HEK293 (cell line): ENCODE results near the gene MYH3.

Experiments
- CTCF ChIA-PET: fragments of 350-600 bp; formaldehyde crosslinking; extraction: SDS; loops from one replicate; lab custom pipeline; 2021; ENCODE audit warnings: antibody characterized with exemption; lab: Yijun Ruan, JAX
- POLR2A ChIA-PET: fragments of 300-600 bp; formaldehyde crosslinking; extraction: SDS; loops from one replicate; lab custom pipeline; 2020; ENCODE audit warnings: antibody characterized with exemption, inconsistent platforms; lab: Yijun Ruan, JAX
- H3K27ac ChIP-seq: fragments of 200-500 bp; sonication (Bioruptor generic); 2 replicates; pipeline ENCODE4 v1.5.1; 2014; ENCODE audit warnings: low read depth, low read length, control low read depth, inconsistent platforms; ENCODE audit errors: extremely low read depth
- H3K36me3 ChIP-seq, 2 experiments: fragments of 200-500 bp in 1 of 2; sonication (Bioruptor generic) in 1 of 2; 1 replicate in 1 of 2; 2 replicates in 1 of 2; pipeline ENCODE4 v1.5.1; 2014 to 2017; ENCODE audit warnings: inconsistent platforms in 2 of 2, low read length in 2 of 2; ENCODE audit not compliant: control insufficient read depth in 2 of 2, insufficient read depth in 1 of 2
- H3K4me1 ChIP-seq: fragments of 200-500 bp; sonication (Bioruptor generic); 2 replicates; pipeline ENCODE4 v1.5.1; 2014; ENCODE audit warnings: mild to moderate bottlenecking, low read length, inconsistent platforms; ENCODE audit not compliant: control insufficient read depth, insufficient read depth
- H3K4me3 ChIP-seq: 2 replicates; pipeline ENCODE4 v1.5.1; 2011; ENCODE audit warnings: low read depth, mild to moderate bottlenecking, control low read depth, low read length, moderate library complexity
- H3K9me3 ChIP-seq: fragments of 200-500 bp; sonication (Bioruptor generic); 2 replicates; pipeline ENCODE4 v1.5.1; 2014; ENCODE audit warnings: low read depth, low read length, inconsistent platforms; ENCODE audit not compliant: control insufficient read depth, insufficient read depth
- BCL11A ChIP-seq: fragments of 450-650 bp; formaldehyde crosslinking; IDR thresholded peaks from 2 replicates; pipeline ENCODE4 v1.5.1; 2016; ENCODE audit warnings: low read depth, missing biosample characterization, missing genetic modification characterization
- GLI4 ChIP-seq: fragments of 450-650 bp; formaldehyde crosslinking; IDR thresholded peaks from 2 replicates; pipeline ENCODE4 v1.5.1; 2016; ENCODE audit warnings: missing biosample characterization, missing genetic modification characterization
- KLF10 ChIP-seq: fragments of 450-650 bp; IDR thresholded peaks from 2 replicates; pipeline ENCODE4 v1.5.1; 2018; ENCODE audit warnings: missing biosample characterization, mild to moderate bottlenecking, missing genetic modification characterization
- KLF8 ChIP-seq: fragments of 450-650 bp; formaldehyde crosslinking; IDR thresholded peaks from 2 replicates; pipeline ENCODE4 v1.5.1; 2016; ENCODE audit warnings: missing biosample characterization, missing genetic modification characterization
- MYNN ChIP-seq: fragments of 450-650 bp; formaldehyde crosslinking; IDR thresholded peaks from 2 replicates; pipeline ENCODE4 v1.5.1; 2016; ENCODE audit warnings: missing biosample characterization, missing genetic modification characterization, borderline replicate concordance
- ZBTB7A ChIP-seq: fragments of 450-650 bp; formaldehyde crosslinking; IDR thresholded peaks from 2 replicates; pipeline ENCODE4 v1.5.1; 2016; ENCODE audit warnings: low read depth, missing biosample characterization, missing genetic modification characterization
- ZFHX2 ChIP-seq: fragments of 450-650 bp; formaldehyde crosslinking; conservative IDR thresholded peaks from 2 replicates; pipeline ENCODE4 v1.5.1; 2016; ENCODE audit warnings: missing biosample characterization, missing genetic modification characterization
- ZNF140 ChIP-seq: fragments of 450-650 bp; formaldehyde crosslinking; IDR thresholded peaks from 2 replicates; pipeline ENCODE4 v1.5.1; 2016; ENCODE audit warnings: missing biosample characterization, missing genetic modification characterization
- ZNF16 ChIP-seq: fragments of 450-650 bp; formaldehyde crosslinking; IDR thresholded peaks from 2 replicates; pipeline ENCODE4 v1.5.1; 2016; ENCODE audit warnings: low read depth, missing biosample characterization, missing genetic modification characterization
- ZNF184 ChIP-seq: fragments of 450-650 bp; IDR thresholded peaks from 2 replicates; pipeline ENCODE4 v1.5.1; 2018; ENCODE audit warnings: missing biosample characterization, mild to moderate bottlenecking, missing genetic modification characterization
- ZNF239 ChIP-seq: fragments of 450-650 bp; formaldehyde crosslinking; IDR thresholded peaks from 2 replicates; pipeline ENCODE4 v1.5.1; 2016; ENCODE audit warnings: missing biosample characterization, missing genetic modification characterization
- ZNF529 ChIP-seq: fragments of 450-650 bp; formaldehyde crosslinking; IDR thresholded peaks from 2 replicates; pipeline ENCODE4 v1.5.1; 2017; ENCODE audit warnings: missing genetic modification characterization, missing biosample characterization; ENCODE audit not compliant: insufficient replicate concordance
- ZNF585B ChIP-seq: fragments of 450-650 bp; formaldehyde crosslinking; IDR thresholded peaks from 2 replicates; pipeline ENCODE4 v1.5.1; 2016; ENCODE audit warnings: missing biosample characterization, missing genetic modification characterization
- ZNF701 ChIP-seq: fragments of 450-650 bp; formaldehyde crosslinking; IDR thresholded peaks from 2 replicates; pipeline ENCODE4 v1.5.1; 2016; ENCODE audit warnings: missing biosample characterization, missing genetic modification characterization
- ZXDB ChIP-seq: fragments of 450-650 bp; formaldehyde crosslinking; IDR thresholded peaks from 2 replicates; pipeline ENCODE4 v1.5.1; 2016; ENCODE audit warnings: missing biosample characterization, missing genetic modification characterization
- TF ChIP-seq, protein P1 (sequence below): fragments of 450-650 bp; formaldehyde crosslinking; IDR thresholded peaks from 2 replicates; pipeline ENCODE4 v1.5.1; 2017; ENCODE audit warnings: missing biosample characterization, missing genetic modification characterization
- TF ChIP-seq, protein P2 (sequence below): fragments of 450-650 bp; formaldehyde crosslinking; IDR thresholded peaks from 2 replicates; pipeline ENCODE4 v1.5.1; 2016; ENCODE audit warnings: missing biosample characterization, missing genetic modification characterization, borderline replicate concordance
- TF ChIP-seq, protein P3 (sequence below): fragments of 450-650 bp; formaldehyde crosslinking; IDR thresholded peaks from 2 replicates; pipeline ENCODE4; 2016; ENCODE audit warnings: missing biosample characterization, missing genetic modification characterization
- TF ChIP-seq, protein P4 (sequence below): fragments of 450-650 bp; formaldehyde crosslinking; IDR thresholded peaks from 2 replicates; pipeline ENCODE4 v1.5.1; 2017; ENCODE audit warnings: missing biosample characterization, missing genetic modification characterization

MYH3 gene

DNA sequence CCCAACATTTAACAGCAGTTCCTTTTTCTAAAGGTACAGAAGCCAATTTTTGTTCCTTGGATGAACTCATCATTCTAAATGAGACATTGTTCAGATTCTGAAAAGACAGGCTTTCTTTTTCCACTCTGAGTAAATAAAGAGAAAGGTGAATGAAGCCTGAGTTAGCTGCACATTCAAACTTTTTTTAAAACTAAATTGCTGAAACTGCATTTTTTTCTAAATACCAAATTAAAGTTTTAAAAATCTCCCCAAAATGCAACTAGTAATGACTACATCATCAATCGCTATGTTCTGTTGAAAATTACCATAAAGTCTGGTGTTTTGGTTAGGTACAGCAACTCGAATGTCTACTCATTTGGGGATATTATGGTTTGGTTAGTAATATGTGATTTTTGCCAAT, 30.4 kb upstream of the MYH3 start:
- no peaks in the 10 kb centered on the region for H3K9me3 ChIP-seq
- H3K36me3 ChIP-seq: peaks cover 84 to 91% of the 10 kb centered on the region in 2 experiments
- H3K4me1 ChIP-seq: no peaks in the 10 kb centered on the region
- TF ChIP-seq MYNN (tag by site-specific recombination): no peak
- TF ChIP-seq ZXDB: no peak
- TF ChIP-seq, protein P1, sequence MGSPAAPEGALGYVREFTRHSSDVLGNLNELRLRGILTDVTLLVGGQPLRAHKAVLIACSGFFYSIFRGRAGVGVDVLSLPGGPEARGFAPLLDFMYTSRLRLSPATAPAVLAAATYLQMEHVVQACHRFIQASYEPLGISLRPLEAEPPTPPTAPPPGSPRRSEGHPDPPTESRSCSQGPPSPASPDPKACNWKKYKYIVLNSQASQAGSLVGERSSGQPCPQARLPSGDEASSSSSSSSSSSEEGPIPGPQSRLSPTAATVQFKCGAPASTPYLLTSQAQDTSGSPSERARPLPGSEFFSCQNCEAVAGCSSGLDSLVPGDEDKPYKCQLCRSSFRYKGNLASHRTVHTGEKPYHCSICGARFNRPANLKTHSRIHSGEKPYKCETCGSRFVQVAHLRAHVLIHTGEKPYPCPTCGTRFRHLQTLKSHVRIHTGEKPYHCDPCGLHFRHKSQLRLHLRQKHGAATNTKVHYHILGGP (tag by site-specific recombination): no peak
- no peak for TF ChIP-seq ZNF239 (tag by site-specific recombination)
- TF ChIP-seq GLI4 (tag by site-specific recombination): no peak
- TF ChIP-seq, protein P2, sequence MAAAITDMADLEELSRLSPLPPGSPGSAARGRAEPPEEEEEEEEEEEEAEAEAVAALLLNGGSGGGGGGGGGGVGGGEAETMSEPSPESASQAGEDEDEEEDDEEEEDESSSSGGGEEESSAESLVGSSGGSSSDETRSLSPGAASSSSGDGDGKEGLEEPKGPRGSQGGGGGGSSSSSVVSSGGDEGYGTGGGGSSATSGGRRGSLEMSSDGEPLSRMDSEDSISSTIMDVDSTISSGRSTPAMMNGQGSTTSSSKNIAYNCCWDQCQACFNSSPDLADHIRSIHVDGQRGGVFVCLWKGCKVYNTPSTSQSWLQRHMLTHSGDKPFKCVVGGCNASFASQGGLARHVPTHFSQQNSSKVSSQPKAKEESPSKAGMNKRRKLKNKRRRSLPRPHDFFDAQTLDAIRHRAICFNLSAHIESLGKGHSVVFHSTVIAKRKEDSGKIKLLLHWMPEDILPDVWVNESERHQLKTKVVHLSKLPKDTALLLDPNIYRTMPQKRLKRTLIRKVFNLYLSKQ (tag by site-specific recombination): no peak
- no peak for TF ChIP-seq ZNF16 (tag by site-specific recombination)
- TF ChIP-seq ZFHX2: no peak
- TF ChIP-seq ZNF701 (tag by site-specific recombination): no peak
- TF ChIP-seq KLF8 (tag by site-specific recombination): no peak
- TF ChIP-seq, protein P3, sequence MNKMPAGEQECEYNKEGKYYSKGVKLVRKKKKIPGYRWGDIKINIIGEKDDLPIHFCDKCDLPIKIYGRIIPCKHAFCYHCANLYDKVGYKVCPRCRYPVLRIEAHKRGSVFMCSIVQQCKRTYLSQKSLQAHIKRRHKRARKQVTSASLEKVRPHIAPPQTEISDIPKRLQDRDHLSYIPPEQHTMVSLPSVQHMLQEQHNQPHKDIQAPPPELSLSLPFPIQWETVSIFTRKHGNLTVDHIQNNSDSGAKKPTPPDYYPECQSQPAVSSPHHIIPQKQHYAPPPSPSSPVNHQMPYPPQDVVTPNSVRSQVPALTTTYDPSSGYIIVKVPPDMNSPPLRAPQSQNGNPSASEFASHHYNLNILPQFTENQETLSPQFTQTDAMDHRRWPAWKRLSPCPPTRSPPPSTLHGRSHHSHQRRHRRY (tag by site-specific recombination): no peak
- TF ChIP-seq ZNF140: no peak
- TF ChIP-seq, protein P4, sequence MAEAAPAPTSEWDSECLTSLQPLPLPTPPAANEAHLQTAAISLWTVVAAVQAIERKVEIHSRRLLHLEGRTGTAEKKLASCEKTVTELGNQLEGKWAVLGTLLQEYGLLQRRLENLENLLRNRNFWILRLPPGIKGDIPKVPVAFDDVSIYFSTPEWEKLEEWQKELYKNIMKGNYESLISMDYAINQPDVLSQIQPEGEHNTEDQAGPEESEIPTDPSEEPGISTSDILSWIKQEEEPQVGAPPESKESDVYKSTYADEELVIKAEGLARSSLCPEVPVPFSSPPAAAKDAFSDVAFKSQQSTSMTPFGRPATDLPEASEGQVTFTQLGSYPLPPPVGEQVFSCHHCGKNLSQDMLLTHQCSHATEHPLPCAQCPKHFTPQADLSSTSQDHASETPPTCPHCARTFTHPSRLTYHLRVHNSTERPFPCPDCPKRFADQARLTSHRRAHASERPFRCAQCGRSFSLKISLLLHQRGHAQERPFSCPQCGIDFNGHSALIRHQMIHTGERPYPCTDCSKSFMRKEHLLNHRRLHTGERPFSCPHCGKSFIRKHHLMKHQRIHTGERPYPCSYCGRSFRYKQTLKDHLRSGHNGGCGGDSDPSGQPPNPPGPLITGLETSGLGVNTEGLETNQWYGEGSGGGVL (tag by site-specific recombination): no peak
- TF ChIP-seq ZNF585B: no peak
- no peak for TF ChIP-seq KLF10 (tag by site-specific recombination)
- TF ChIP-seq ZNF529 (tag by site-specific recombination): no peak
- no peak for TF ChIP-seq ZNF184 (tag by site-specific recombination)
- TF ChIP-seq ZBTB7A (tag by site-specific recombination): no peak
- ChIA-PET CTCF (interaction anchor here (0.6 to 1.0 kb wide), 3 partner anchors 57 to 435 kb away, joined by 3 to 5 read pairs (median 4); no protein-coding TSS in a partner anchor), POLR2A (no interaction called here)
- H3K4me3 ChIP-seq: no peak overlapping the region
- H3K27ac ChIP-seq: no peak overlapping the region

DNA sequence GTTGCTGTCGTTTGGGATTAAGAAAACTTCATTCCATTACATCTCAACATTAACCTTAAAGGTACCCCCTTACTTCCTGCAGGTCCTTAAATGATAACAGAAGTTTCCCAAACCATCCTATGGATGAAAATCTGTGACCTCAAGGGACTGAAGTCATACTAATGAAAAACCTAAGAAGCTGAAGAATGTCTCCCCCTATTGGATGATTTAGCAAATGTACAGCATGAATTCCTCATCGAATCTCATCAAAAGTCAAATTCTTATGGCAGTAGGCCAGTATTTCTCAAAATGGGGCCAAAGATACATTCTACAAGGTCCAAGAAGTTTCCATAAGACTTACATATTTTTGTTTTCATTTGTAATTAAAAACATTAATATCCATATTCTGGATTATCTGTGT, 26.7 kb upstream of the MYH3 start:
- POLR2A ChIA-PET: no interaction called here
- Histone ChIP-seq H3K36me3 (peaks cover 76 to 92% of the 10 kb centered on the region in 2 experiments), H3K4me3 (no peak overlapping the region), H3K4me1 (no peaks in the 10 kb centered on the region), H3K9me3 (no peaks in the 10 kb centered on the region), H3K27ac (no peak overlapping the region)
- TF ChIP-seq ZNF239 (tag by site-specific recombination) (no peak), BCL11A (tag by site-specific recombination) (no peak)
- CTCF ChIA-PET: interaction anchor here (0.6 to 4.9 kb wide), 15 partner anchors 9 to 1492 kb away, joined by 3 to 50 read pairs (median 4); partner anchors contain the start of gene MYH3
